PFSK-1 (cell line): ENCODE data around the gene EBF4.

Source experiments
- FOXP2 ChIP-seq: optimal IDR thresholded peaks from 2 replicates; pipeline ENCODE3; 2011; ENCODE audit warnings: borderline replicate concordance, control low read depth, inconsistent platforms; ENCODE audit not compliant: insufficient read depth; ENCODE audit errors: extremely low read length, extremely low read depth
- POLR2AphosphoS5 ChIP-seq: IDR thresholded peaks from 2 replicates; pipeline ENCODE4 v1.6.1; 2012; ENCODE audit warnings: low read depth, mild to moderate bottlenecking, control low read depth, low read length, moderate library complexity
- REST ChIP-seq, 2 experiments: IDR thresholded peaks; 2 replicates each; pipeline versions ENCODE4 v1.6.1 to v1.8.0; 2011 to 2012; ENCODE audit warnings: low read depth in 2 of 2, low read length in 2 of 2, control low read depth in 1 of 2, inconsistent platforms in 1 of 2, mild to moderate bottlenecking in 1 of 2, moderate library complexity in 1 of 2; ENCODE audit not compliant: insufficient read depth in 1 of 2
- SIN3A ChIP-seq: IDR thresholded peaks from 2 replicates; pipeline ENCODE4 v1.6.1; 2012; ENCODE audit warnings: mild to moderate bottlenecking, low read length, moderate library complexity, borderline replicate concordance; ENCODE audit not compliant: insufficient read depth
- TAF1 ChIP-seq: IDR thresholded peaks from 2 replicates; pipeline ENCODE4 v1.6.1; 2012; ENCODE audit warnings: low read length, control low read depth, borderline replicate concordance; ENCODE audit not compliant: insufficient read depth

Gene EBF4

GRCh38 chr20:2783908-2784566, 91.5 kb downstream of the EBF4 start:
- TF ChIP-seq TAF1 (no peak), FOXP2 (no peak), POLR2AphosphoS5 (no peak), REST (IDR thresholded peaks at IDR 0.05; ENCODE audit: insufficient read depth in 1 of 2, low read depth in 2 of 2, low read length in 2 of 2) (no peak), SIN3A (no peak)

GRCh38 chr20:2793471-2793870, 100.9 kb downstream of the EBF4 start:
- TF ChIP-seq FOXP2 (no peak), REST (IDR thresholded peaks at IDR 0.05; ENCODE audit: insufficient read depth in 1 of 2, low read depth in 2 of 2, low read length in 2 of 2) (no peak), SIN3A (no peak), POLR2AphosphoS5 (no peak), TAF1 (no peak)

GRCh38 chr20:2794202-2794748, 101.7 kb downstream of the EBF4 start:
- TF ChIP-seq SIN3A (no peak), POLR2AphosphoS5 (no peak; the same call in 1 of the 2 replicates), REST (IDR thresholded peaks at IDR 0.05; ENCODE audit: insufficient read depth in 1 of 2, low read depth in 2 of 2, low read length in 2 of 2) (no peak), FOXP2 (no peak), TAF1 (no peak)

GRCh38 chr20:2794866-2795447, 102.4 kb downstream of the EBF4 start:
- no peak for TF ChIP-seq SIN3A

- no peak for TF ChIP-seq REST (IDR thresholded peaks at IDR 0.05; ENCODE audit: insufficient read depth in 1 of 2, low read depth in 2 of 2, low read length in 2 of 2)
- no peak for TF ChIP-seq SIN3A
- no peak for TF ChIP-seq POLR2AphosphoS5
- TF ChIP-seq TAF1, result no peak
- TF ChIP-seq FOXP2, result no peak
Measured at GRCh38 chr20:2795451-2795850, 102.9 kb downstream of the EBF4 start.
